Stimulated activated memory B cell treated with anti-CD40 and anti-IgM and Interleukin-4, amounts not matched to agents 10 μg/mL and 1 μg/mL and 100 μg/mL, for 72 hours (primary cell): ENCODE measurements around the gene REXO4.
"Not testable (repeated sequence)": the region's sequence is repeated elsewhere in the genome, so short reads cannot be mapped to it uniquely, and the experiment has no call there.

ENCODE experiments used
- ATAC-seq: fragments of 150-1000 bp; cut with Tn5 transposase; 2 replicates; pipeline ENCODE4 v1.10.0; 2021
- H3K27ac Mint-ChIP-seq: one replicate; pipeline ENCODE4 v1.8.0; 2022; ENCODE audit warnings: mild to moderate bottlenecking, mixed read lengths
- H3K27me3 Mint-ChIP-seq: one replicate; pipeline ENCODE4 v1.8.0; 2022; ENCODE audit warnings: mixed read lengths
- H3K36me3 Mint-ChIP-seq: one replicate; pipeline ENCODE4 v1.8.0; 2022; ENCODE audit warnings: mixed read lengths
- H3K4me1 Mint-ChIP-seq: one replicate; pipeline ENCODE4 v1.8.0; 2022; ENCODE audit warnings: mixed read lengths
- H3K4me3 Mint-ChIP-seq: one replicate; pipeline ENCODE4 v1.8.0; 2022; ENCODE audit warnings: mild to moderate bottlenecking, moderate library complexity, mixed read lengths
- H3K9me3 Mint-ChIP-seq: one replicate; pipeline ENCODE4 v1.8.0; 2022; ENCODE audit warnings: mixed read lengths

The REXO4 gene

DNA sequence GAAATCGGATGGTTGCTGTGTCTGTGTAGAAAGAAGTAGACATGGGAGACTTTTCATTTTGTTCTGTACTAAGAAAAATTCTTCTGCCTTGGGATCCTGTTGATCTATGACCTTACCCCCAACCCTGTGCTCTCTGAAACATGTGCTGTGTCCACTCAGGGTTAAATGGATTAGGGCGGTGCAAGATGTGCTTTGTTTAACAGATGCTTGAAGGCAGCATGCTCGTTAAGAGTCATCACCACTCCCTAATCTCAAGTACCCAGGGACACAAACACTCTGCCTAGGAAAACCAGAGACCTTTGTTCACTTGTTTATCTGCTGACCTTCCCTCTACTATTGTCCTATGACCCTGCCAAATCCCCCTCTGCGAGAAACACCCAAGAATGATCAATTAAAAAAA lies 26.4 kb downstream of the REXO4 start:
- ATAC-seq, H3K36me3 Mint-ChIP-seq, H3K27ac Mint-ChIP-seq, H3K4me1 Mint-ChIP-seq, H3K4me3 Mint-ChIP-seq, H3K9me3 Mint-ChIP-seq: not testable (repeated sequence)
- peaks cover 62% of the 10 kb centered on the region for H3K27me3 Mint-ChIP-seq

DNA sequence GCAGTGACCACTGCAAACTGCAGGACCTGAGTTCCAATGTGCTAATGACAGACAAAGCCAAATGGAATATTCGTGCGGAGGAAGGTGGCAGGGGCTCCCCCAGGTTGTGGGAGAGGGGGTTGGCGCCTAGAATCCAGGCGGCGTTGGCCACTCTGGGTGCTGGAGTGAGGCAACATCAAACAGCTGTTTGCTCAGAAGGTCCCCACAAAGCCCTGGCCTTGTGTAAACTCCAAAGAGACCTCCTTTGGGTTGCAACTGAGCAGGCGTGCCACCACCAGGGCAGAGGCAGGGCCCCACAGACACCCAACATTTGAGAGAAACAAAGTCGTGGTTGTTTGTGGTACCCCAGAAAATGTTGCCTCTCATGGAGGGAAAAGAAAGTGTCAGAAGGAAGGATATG lies 27.1 kb downstream of the REXO4 start:
- peaks cover 61% of the 10 kb centered on the region for H3K27me3 Mint-ChIP-seq
- H3K4me3 Mint-ChIP-seq, result no peak overlapping the region
- no peak for ATAC-seq
- no peaks in the 10 kb centered on the region for H3K36me3 Mint-ChIP-seq
- no peaks in the 10 kb centered on the region for H3K4me1 Mint-ChIP-seq
- H3K27ac Mint-ChIP-seq, result no peak overlapping the region
- H3K9me3 Mint-ChIP-seq, result peaks cover 3% of the 10 kb centered on the region

DNA sequence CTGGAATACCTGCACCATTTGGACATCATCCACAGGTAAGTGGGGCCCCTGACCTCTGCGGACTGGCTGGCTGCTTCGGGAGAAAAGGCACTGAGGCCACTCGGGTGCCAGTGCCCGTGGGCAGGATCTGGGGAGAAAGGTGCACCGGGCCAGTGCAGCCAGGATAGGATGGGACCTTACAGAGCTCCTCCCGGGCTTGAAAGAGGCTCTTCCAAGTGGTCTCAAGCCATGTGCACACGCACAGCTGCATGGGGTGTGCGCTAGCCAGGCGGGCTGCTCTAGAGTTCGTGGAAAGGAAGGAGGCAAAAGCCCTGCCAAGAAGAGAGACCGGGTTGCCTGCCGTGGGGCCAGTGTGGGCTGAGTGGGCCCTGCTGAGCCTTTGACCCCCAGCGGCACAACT lies 28.2 kb downstream of the REXO4 start:
- Mint-ChIP-seq H3K27ac (no peak overlapping the region), H3K9me3 (peaks cover 3% of the 10 kb centered on the region), H3K36me3 (no peaks in the 10 kb centered on the region), H3K27me3 (peaks cover 49% of the 10 kb centered on the region), H3K4me3 (no peak overlapping the region), H3K4me1 (no peaks in the 10 kb centered on the region)
- no peak for ATAC-seq

DNA sequence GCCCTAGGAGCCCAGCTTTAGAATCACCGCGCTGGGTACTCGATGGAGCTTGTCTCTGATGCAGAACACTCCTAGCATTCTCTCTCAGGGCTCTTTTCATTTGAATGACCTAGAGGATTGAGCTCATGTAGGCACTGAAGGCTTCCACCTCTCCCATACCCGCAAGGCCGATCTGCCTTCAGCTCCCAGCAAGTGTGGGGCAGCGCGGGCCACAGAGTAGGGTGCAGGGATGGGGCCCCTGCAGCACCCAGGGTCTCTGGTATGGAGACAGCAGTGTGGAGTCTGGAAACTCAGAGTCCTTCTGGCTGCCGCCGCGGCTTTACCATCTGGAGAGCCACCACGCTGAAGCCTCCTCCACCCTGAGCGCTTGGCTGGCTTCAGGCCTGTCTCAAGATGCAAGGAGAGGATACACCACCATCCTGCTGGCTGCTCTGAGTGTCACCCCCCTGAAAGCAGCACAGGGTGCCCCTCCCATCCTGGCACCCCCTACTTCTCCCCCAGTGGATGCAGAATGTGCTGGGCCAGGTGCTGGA lies 28.7 kb downstream of the REXO4 start:
- no peak for ATAC-seq
- peaks cover 3% of the 10 kb centered on the region for H3K9me3 Mint-ChIP-seq
- H3K4me1 Mint-ChIP-seq, result no peaks in the 10 kb centered on the region
- H3K36me3 Mint-ChIP-seq, result no peaks in the 10 kb centered on the region
- no peak overlapping the region for H3K4me3 Mint-ChIP-seq
- H3K27ac Mint-ChIP-seq, result no peak overlapping the region
- peaks cover 44% of the 10 kb centered on the region for H3K27me3 Mint-ChIP-seq

DNA sequence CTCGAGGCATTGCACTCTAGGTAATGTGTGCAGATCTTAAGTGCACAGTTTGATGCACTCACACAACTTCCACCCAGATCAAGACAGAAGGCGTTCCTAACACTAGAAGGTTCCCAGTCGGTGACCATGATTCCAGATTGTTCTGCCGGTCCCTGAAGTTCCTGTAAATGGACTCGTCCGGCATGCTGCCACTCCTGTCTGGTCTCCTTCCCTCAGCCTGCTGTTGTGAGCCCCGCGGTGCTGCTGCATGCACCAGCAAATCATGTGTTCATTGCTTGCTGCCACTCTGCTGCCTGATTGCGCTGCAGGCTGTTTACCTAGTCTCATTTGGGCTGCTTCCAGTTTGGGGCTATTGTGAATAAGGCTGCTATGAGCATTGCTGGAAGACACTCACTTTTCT lies 30.1 kb downstream of the REXO4 start:
- H3K9me3 Mint-ChIP-seq, result peaks cover 3% of the 10 kb centered on the region
- no peaks in the 10 kb centered on the region for H3K4me1 Mint-ChIP-seq
- no peak for ATAC-seq
- H3K27me3 Mint-ChIP-seq, result peaks cover 30% of the 10 kb centered on the region
- H3K36me3 Mint-ChIP-seq, result no peaks in the 10 kb centered on the region
- H3K27ac Mint-ChIP-seq, result no peak overlapping the region
- no peak overlapping the region for H3K4me3 Mint-ChIP-seq

DNA sequence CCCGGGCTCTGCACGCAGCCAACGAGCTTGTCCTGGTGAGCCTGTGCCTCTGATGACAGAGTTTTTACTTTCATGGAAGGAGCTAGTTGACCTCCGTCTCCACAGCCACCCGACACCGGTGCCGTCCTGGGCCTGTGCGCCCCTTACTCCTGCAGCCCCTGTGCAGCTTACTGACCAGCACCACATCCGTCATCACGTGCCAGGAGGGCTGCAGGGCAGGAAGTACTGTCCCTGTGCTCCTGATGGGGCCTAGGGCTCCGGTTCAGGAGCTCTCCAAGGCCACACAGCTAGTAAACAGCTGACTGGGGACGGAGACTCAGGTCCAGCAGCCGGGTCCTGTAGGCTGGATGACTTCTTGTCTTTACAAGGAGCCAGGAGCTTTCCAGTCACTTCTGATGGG lies 31.5 kb downstream of the REXO4 start:
- H3K36me3 Mint-ChIP-seq, result no peaks in the 10 kb centered on the region
- no peak for ATAC-seq
- no peak overlapping the region for H3K27ac Mint-ChIP-seq
- H3K27me3 Mint-ChIP-seq, result peaks cover 20% of the 10 kb centered on the region
- no peak overlapping the region for H3K4me3 Mint-ChIP-seq
- no peaks in the 10 kb centered on the region for H3K4me1 Mint-ChIP-seq
- H3K9me3 Mint-ChIP-seq, result no peaks in the 10 kb centered on the region

DNA sequence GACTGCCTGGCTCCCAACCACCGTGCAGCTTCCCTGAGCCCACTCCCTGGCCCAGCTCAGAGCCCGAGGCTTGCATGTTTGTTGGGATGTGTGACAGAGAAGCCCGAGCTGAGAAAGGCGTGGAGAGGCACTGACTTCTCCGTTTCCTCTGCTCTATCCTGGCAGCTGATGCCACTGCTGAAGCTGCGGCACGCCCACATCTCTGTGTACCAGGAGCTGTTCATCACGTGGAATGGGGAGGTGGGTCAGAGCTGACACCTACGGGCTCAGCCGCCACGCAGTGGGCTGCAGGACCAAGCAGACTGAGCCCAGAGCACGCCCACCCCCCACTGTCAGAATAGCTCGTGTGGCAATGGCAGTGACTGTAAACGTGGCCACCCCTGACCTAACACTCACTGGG lies 32.4 kb downstream of the REXO4 start:
- Mint-ChIP-seq H3K4me1 (no peaks in the 10 kb centered on the region), H3K9me3 (no peaks in the 10 kb centered on the region), H3K27me3 (peaks cover 15% of the 10 kb centered on the region), H3K27ac (no peak overlapping the region), H3K36me3 (no peaks in the 10 kb centered on the region), H3K4me3 (no peak overlapping the region)
- no peak for ATAC-seq

DNA sequence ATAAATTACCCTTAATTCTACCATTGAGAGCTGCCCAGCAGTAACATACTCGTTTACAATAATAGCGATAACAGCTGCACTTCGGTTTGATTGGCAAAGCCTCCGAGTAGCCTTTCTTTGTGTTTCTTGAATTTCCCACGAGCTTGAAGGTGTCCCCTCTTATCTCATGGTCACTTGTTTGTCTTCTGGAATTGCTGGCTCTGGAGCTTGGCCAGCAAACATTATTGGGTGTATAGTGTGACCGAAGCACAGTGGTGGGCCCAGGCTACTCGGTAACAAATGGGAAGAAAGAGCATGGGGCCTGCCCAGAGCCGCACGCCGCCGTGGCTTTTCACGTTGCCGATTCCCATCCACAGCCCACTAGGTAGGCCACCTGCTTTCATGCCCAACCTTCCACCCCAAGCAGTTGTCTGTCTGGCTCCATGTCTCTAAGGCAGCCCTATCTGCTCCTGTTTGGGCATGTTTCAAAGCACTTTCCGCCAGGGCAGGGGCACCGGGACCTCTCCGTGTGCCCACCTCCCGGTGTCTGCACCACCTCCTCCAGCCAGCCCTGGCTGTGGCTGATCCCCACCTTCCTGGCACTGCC lies 33.0 kb downstream of the REXO4 start:
- Mint-ChIP-seq H3K27me3 (peaks cover 8% of the 10 kb centered on the region), H3K4me1 (no peaks in the 10 kb centered on the region), H3K4me3 (no peak overlapping the region), H3K9me3 (no peaks in the 10 kb centered on the region), H3K27ac (no peak overlapping the region), H3K36me3 (no peaks in the 10 kb centered on the region)
- ATAC-seq, result no peak

DNA sequence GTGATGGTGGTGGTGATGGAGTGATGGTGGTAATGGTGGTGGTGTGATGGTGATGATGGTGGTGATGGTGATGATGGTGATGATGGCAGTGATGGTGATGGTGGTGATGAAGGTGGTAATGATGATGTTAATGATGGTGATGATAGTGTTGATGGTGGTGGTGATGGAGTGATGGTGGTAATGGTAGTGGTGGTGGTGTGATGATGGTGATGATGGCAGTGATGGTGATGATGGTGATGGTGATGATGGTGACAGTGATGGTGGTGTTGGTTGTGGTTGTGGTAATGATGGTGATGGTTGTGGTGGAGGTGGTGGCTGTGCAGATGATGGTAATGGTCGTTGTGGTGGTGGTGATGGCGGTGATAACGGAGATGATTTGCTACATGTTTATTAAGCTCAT lies 34.4 kb downstream of the REXO4 start:
- Mint-ChIP-seq H3K27ac (no peak overlapping the region), H3K4me3 (no peak overlapping the region), H3K4me1 (no peaks in the 10 kb centered on the region), H3K36me3 (no peaks in the 10 kb centered on the region), H3K9me3 (no peaks in the 10 kb centered on the region), H3K27me3 (no peaks in the 10 kb centered on the region)
- ATAC-seq, result no peak

DNA sequence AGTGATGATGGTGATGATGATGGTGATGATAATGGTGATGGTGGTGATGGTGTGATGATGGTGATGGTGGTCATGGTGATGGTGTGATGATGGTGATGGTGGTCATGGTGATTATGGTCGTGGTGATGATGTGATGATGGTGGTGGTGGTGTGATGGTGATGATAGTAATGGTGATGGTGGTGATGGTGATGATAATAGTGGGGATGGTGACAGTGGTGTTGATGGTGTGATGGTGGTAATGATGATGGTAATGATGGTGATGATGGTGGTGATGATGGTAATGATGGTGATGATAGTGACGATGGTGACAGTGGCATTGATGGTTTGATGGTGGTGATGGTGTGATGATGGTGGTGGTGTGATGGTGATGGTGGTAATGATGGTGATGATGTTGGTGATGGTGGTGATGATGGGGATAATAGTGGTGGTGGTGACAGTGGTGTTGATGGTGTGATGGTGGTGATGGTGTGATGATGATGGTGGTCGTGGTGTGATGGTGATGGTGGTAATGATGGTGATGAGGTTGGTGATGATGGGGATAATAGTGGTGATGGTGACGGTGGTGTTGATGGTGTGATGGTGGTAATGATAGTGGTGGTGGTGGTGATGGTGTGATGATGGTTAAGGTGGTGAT lies 35.2 kb downstream of the REXO4 start:
- H3K9me3 Mint-ChIP-seq, result no peaks in the 10 kb centered on the region
- ATAC-seq, result no peak
- H3K27ac Mint-ChIP-seq, result no peak overlapping the region
- no peaks in the 10 kb centered on the region for H3K36me3 Mint-ChIP-seq
- H3K27me3 Mint-ChIP-seq, result no peaks in the 10 kb centered on the region
- H3K4me3 Mint-ChIP-seq, result no peak overlapping the region
- H3K4me1 Mint-ChIP-seq, result no peaks in the 10 kb centered on the region

DNA sequence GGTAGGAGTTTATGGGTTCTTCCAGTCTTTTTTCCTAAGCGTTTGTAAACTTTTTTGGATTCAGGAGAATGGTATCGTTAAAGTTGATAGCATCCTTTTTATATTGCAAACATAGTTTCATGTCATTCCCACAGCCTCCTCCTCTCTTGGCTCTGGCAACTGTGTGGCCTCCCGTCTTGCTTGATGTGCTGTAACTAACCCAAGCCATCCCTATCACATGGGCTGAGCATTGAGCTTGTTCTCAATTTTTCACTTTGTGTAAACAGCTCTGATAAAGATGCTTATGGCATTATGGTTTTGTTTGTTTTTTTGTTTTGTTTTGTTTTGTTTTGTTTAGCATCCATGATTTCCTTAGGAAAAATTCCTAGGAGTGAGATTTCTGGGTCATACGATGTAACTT lies 37.1 kb downstream of the REXO4 start:
- H3K27me3 Mint-ChIP-seq, result no peaks in the 10 kb centered on the region
- H3K4me1 Mint-ChIP-seq, result no peaks in the 10 kb centered on the region
- H3K27ac Mint-ChIP-seq, result no peak overlapping the region
- H3K36me3 Mint-ChIP-seq, result no peaks in the 10 kb centered on the region
- no peak overlapping the region for H3K4me3 Mint-ChIP-seq
- no peaks in the 10 kb centered on the region for H3K9me3 Mint-ChIP-seq
- no peak for ATAC-seq

DNA sequence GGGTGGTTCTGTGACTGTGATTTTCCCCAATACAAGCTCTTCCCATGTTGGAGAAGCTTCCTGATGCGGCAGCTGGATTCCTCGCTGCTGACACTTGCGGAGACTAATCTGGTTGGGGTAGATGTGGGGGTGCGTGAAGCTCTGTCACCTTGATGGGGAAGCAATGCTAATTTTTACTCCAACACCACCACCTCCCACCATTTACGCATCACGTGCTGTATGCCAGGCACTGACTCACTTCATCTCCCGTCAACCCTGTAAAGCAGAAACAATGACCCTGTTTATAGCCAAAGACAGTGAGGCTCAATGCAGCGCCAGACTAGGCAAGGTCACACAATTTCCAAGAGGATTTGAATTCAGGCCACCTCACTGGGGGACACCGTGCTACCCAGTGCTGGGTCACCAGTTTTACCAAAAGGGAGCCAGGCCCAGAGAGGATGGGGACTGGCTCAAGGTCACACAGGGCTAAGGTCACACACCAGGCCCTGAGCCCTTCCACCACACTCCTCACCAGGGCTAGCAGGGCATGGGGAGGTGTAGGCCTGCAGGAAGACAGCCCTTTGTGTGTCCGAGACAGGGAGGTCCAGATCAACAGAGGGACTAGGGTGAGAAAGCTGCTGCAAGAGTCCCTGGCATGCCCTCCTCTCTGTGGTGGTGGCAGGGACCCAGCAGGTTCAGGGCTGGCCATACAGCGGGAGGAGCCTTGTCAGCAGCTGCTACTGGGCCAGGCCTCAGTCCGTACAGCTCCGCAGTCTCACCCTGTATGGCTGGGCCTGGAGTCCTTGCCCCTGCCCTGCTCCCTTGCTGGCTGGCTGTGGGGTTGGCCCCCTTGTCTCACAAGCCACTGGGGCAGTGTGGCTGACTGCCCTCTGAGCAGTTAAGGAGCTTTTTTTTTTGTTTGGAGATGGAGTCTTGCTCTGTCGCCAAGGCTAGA lies 38.4 kb downstream of the REXO4 start:
- Mint-ChIP-seq H3K4me1 (peaks cover 9% of the 10 kb centered on the region), H3K4me3 (no peak overlapping the region), H3K9me3 (no peaks in the 10 kb centered on the region), H3K27me3 (no peaks in the 10 kb centered on the region), H3K36me3 (no peaks in the 10 kb centered on the region), H3K27ac (no peak overlapping the region)
- ATAC-seq, result no peak

DNA sequence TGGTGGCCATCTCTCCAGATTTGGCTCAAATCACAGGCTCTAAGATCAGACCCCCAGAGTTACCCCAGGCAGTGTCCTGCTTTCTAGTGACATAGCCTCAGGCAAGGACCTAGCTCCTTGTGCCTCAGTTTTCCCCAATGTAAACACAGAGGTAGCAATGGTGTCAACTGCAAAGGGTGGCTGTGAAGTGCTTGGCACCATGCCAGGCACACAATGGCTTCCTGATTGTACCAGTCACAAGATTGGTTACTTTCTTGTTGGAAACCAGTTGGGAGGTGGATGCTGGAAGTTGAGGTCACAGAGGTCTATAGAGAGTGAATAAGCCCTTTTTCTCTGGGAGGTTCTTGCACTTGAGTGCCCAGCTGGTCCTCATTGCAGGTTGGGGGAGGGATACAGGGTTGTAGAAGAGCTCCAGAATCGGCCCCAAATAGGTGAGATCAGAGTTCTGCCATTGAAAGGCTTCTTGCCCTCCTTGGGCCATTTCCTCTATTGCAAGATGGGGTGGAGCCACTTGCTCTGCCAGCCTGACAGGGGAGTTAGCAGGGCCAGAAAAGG lies 39.3 kb downstream of the REXO4 start:
- no peak overlapping the region for H3K4me3 Mint-ChIP-seq
- no peak overlapping the region for H3K27ac Mint-ChIP-seq
- no peaks in the 10 kb centered on the region for H3K27me3 Mint-ChIP-seq
- no peak for ATAC-seq
- no peaks in the 10 kb centered on the region for H3K9me3 Mint-ChIP-seq
- H3K4me1 Mint-ChIP-seq, result peaks cover 16% of the 10 kb centered on the region
- no peaks in the 10 kb centered on the region for H3K36me3 Mint-ChIP-seq

DNA sequence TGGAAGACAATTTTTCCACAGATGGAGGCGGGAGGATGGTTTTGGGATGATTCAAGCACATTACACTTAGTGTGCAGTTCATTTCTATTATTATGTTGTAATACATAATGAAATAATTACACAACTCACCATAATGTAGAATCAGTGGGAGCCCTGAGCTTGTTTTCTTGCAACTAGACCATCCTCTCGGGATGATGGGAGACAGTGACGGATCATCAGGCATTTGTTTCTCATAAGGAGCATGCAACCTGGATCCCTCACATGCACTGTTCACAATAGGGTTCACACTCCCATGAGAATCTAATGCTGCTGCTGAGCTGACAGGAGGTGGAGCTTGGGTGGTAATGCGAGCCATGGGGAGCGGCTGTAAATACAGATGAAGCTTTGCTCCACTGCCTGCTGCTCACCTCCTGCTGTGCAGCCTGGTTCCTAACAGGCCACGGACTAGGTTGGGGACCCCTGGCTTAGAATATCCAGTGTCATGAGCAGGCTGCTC lies 40.0 kb downstream of the REXO4 start:
- no peak overlapping the region for H3K4me3 Mint-ChIP-seq
- no peaks in the 10 kb centered on the region for H3K9me3 Mint-ChIP-seq
- H3K27ac Mint-ChIP-seq, result no peak overlapping the region
- ATAC-seq, result no peak
- H3K4me1 Mint-ChIP-seq, result peaks cover 23% of the 10 kb centered on the region
- H3K27me3 Mint-ChIP-seq, result no peaks in the 10 kb centered on the region
- no peaks in the 10 kb centered on the region for H3K36me3 Mint-ChIP-seq

DNA sequence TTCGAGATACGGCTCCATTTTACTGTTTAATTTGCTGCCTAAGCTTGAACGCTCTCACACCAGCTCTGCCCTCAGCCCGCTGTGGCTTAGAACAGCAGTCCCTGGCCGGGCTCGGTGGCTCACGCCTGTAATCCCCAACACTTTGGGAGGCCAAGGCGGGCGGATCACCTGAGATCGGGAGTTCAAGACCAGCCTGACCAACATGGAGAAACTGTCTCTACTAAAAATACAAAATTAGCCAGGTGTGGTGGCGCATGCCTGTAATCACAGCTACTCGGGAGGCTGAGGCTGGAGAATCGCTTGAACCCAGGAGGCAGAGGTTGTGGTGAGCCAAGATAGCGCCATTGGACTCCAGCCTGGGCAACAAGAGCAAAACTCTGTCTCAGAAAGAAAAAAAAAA lies 40.5 kb downstream of the REXO4 start:
- H3K4me1 Mint-ChIP-seq, result peaks cover 28% of the 10 kb centered on the region
- H3K4me3 Mint-ChIP-seq, result peak overlapping the region; percentile 55
- ATAC-seq, H3K9me3 Mint-ChIP-seq, H3K27ac Mint-ChIP-seq, H3K27me3 Mint-ChIP-seq, H3K36me3 Mint-ChIP-seq: not testable (repeated sequence)
